Mucosa of gallbladder (tissue), 1 donor: ENCODE data around the gene WBP1L. TPM values are rescaled to one million over a fixed set of nuclear protein-coding genes. Genes with fewer than 3 reads are reported as not detected.

Source experiments
- DNase-seq: peaks from one replicate; pipeline ENCODE4 v3.0.0-alpha.2; 2020; ENCODE audit warnings: low spot score
- total RNA-seq: library from RNA; stranded (reverse); gene quantifications from one replicate; pipeline ENCODE4 v1.2.1, GENCODE V29; 2021
- donor health status: DM: no; HTN: no; CAD: no.

Gene WBP1L
- total RNA-seq, 1 donor from 2014 or later, result 58.1 TPM

DNA sequence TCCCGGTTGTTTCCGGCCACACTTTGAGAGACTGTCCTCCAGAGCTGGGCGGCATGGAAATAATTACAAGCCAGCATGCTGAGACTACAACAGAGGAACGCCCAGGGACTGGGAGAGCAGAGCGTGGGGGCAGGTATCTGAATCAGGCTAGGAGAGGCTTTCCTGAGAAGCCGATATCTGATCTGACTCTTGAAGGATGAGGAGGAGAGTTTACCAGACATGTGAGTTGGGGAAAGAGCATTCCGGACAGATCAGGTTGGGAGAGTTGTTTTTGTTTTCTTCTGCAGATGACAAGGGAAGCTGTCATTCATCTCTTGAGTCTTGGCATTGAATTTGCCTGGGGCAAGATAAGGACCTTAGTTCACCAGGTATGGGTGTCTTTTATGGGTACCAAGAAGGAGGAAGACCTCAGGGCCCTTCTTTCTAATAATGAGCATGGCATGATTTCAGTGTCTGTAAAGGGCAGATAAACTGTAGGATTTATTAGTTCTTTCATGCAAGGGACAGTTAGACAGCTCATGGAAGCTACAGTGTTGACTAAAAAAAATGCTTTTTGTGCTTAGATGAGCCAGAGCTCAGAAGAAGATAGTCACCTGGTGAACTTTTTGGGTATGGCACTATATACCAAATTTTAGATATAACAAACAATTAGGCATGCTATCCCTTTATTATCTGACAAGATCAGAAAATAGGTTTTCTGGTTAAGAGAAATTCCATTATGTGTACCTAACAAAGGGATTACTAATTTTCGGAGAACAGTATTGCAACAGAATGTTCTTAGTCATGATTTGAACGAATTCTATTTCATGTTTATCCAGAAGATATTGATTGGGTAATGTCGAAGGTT lies 36.2 kb downstream of the WBP1L start:
- no peak for DNase-seq

DNA sequence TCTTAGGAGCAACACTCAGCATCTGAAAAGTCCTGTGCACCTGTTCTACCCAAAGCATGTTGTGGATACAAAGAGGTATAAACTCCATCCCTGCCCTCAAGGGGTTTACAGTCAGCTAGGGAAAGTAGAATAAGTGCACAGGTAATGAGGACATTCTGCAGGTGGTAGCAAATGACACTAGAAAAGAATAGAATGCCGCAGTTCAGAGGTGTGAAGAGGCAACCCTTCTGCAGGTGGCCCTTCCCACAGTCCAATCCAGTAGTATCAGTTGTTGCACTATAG lies 36.7 kb downstream of the WBP1L start:
- no peak for DNase-seq

DNA sequence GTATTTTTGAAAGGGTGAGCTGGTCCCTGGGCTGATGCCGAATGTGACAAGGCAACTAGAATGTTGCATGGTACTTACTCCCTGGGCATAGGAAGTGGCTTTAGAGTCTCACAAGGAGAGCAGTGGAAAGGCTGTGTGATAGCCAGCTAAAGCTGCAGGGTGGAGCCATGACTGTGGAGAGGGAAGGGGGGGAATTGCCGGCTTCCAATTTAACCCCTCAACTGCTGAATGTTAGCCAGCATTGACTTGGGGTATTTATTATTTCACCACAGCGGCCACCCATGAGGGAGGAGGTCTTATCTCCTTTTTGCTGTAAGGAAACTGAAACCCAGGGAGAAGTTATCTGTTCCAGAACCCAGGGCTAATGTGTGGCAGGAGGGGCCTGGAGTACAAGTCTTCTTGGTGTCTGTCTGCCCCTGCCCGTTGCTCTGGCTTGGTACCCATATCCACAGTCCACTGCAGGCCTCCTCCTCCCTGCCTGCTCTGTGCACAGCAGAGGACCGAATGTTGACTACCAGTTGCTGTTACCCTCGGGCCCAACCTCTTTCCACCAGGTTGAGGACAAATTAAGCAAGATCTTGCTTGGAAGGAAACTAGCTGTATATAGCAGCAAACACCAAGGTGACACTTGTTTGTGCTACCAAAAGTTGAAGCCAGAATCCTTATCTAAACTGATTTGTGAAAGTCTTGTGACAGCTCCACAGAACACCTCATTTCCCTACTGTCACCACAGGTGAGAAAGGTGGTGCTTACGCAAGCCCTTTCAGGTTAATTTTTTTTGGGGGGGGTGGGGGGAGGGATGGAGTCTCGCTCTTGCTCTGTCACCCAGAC lies 37.6 kb downstream of the WBP1L start:
- no peak for DNase-seq

DNA sequence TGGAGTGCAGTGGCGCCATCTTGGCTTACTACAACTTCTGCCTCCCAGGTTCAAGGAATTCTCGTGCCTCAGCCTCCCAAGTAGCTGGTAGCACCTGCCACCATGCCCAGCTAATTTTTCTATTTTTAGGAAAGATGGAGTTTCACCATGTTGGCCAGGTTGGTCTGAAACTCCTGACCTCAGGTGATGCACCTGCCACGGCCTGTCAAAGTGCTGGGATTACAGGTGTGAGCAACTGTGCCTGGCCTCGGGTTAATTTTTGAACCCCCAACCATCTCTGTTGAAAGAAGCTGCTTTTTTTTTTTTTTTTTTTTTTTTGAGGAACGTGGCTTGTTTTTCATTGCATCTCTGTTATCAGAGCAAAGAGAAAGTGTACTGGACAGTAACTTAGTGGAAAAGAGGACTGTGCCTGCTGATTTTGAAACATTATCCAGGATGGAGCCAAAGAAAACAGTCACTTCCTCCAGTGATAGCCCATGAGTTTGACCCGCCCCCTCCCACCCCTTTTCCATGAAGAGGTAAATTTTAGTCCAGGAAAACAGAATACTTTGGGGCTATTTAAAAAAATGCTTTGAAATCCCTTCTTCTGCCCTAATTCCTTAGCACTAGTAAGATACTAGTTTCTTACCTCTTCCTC lies 38.3 kb downstream of the WBP1L start:
- DNase-seq, result no peak

DNA sequence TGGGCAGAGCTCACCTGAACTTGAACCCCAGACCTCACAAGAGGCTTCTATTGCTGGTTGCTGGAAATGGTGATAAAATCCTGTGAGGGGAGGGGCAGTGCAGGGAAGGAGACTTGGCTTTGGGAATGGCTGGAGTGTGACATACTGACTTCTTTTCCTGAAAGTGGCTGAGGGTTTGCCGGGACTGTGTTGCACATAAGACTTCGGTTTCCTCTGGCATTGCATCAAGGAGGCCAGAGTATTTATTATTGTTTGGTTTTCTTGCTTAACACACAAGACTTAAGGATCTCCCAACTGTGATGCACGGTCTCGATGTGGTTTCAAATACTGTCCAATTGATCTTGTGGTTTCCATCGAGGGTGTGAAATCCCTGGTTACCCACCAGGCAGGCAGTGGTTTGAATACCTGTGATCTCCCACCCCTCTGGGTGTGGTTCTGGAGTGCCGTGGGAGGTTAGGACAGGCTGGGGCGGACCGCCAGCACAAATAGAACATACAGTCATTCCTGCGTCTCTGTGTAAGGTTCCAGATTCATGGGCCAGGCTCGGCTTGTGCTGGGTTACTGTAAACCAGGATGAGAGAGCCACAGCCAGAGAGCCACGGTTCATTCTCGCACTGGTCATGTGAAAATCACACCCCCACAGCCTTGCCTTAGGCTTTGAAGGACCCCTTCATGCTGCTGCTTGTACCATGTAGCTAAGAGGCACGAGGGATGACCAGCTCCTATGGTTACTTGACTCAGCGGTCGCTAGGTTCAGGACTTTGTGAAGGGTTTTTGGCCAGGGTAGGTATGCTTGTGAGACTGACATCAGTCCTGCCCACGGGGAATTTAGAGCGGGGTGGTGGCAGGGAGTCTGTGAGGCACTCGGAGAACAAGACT lies 39.2 kb downstream of the WBP1L start:
- peak; percentile 52 for DNase-seq

DNA sequence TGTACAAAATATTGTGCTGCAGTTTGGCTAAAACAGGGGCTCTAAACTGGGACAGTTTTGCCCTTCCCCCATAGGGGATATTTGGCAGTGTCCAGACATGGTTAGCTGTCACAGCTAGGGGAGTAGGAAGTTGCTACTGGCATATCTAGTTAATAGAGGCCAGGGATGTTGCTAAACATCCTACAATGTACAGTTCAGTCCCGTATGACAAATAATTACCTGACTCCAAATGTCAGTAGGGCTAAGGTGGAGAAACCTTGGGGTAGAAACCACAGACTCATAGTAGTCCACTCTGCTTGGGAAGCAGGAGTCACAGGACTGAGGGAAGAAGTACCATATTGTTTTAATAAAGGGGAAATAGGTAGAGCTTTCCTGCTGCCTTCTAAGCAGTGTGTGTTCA lies 39.8 kb downstream of the WBP1L start:
- DNase-seq, result no peak

DNA sequence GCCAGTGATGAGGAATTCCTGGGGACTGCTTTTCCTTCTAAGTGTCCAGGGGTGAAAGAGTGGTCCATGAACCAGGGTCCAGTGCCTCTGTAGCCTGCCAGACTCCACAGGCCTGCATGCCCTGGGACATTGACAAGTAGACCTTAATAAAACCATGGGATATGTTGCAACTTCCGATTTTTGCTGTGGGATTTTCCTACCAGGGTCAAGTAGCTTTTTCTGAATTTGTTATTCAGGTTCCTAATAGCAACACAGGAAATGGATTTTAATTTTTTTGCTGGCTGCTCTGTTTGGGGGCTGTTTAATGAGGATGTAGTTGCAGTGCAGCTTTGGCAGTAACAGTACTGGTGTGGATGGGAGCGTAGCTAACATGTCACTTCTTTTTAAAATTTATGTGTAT lies 42.1 kb downstream of the WBP1L start:
- peak; percentile 25 for DNase-seq

DNA sequence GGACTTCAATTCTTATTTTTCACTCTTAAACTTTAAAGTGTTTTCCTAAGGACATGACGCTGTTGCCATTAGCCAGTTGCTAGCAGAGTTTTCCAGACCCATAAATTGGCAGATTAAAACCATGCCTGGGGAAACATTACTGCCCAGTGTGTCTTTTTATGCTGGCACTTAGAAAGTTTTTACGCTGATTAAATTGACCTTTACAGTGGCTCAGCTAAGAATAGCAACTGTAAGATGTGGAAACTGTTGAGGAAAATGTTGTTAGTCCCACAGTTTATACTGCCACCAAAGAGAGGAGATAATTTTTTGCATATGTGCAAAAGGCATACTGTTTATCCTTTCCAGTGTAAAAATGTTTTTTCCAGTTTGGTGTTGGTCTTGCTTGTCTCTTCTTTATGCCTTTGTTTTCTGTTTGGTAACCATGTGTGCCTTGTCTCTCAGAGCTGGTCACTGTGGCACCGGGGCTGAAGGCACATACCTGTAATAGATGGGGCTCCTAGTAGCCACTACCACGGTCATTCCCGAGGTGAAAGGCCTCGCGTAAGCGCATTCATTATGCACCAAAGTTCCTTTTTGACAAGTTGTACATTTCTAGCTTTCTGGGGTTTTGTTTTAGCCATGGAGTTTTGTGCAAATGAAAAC lies 48.1 kb downstream of the WBP1L start:
- DNase-seq, result no peak

DNA sequence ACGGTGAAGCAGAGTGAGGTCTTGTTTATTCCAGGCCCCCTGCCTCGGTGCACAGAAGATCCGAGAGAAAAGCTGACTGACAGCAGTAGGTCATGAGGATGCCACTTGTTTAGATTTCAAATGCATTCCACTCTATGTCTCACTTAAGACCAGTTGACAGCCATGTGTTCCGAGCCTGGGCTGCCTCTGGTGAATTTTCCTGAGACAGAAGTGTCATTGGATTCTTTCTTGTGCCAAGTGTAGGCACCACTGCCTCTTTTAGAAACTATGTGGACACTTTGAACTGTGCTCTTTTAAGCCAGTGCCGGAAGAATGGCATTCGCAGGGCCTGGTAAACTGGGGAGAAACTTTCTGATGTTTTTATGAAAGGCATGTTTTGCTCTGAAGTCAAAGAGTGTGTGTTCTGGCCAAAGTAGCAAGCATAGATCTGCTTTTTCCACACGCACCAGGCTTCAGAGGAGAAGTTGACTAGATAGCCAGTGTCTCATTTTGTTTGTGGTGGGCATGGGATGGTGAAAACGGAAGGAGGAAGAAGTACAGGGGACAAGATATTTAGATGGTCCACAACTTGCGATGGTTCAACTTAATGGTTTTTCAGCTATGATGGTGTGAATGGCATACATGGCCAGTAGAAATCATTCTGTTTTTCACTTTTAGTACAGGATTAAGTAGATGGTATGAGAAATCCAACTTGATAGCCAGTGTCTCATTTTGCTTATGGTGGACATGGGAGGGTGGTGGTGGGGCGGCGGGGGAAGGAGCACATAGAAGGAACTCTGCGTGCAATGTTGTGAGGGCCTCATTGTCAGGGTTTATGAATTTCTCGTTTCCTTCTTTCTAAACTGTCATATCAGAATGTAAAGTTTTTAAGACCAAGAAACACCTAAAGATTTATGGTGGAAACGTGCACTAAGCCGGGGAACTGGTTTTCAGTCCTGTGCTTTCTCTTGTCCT lies 52.0 kb downstream of the WBP1L start:
- DNase-seq, result no peak

DNA sequence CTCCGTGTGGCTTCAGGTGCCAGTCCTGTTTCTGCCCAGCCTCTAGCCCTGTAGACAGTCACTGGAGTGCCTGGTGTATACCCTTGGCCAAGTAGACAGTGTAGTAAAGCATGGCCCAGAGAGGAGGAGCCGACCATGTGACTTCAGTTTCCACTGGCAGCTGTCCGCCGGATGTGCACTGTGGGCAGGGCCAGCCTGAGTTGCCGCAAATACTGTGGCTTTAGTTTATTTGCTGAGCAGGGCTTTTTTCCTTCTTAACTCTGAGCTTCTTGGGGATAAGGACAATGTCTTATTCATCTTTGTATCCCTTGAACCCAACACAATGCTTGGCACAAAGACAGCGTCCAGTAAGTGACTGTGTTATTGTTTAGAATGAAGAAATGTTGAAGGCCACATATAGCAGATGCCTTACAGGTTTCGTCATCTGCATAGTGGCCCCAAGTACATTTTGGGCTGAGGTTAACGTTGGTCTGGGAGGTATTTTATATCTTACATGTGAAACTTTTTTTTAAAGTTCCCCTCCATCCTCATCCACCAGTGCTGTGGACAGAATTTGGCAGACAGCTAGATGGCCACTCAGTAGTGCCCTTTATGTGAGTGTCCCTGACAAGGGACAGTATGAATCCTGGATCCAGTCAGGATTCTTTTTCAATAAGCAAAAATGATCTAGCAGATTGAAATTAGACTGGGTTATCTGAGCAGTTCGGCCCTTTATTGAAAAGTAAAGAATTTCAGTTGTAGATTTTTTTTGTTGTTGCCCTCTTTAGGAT lies 52.8 kb downstream of the WBP1L start:
- DNase-seq, result peak; percentile 85

DNA sequence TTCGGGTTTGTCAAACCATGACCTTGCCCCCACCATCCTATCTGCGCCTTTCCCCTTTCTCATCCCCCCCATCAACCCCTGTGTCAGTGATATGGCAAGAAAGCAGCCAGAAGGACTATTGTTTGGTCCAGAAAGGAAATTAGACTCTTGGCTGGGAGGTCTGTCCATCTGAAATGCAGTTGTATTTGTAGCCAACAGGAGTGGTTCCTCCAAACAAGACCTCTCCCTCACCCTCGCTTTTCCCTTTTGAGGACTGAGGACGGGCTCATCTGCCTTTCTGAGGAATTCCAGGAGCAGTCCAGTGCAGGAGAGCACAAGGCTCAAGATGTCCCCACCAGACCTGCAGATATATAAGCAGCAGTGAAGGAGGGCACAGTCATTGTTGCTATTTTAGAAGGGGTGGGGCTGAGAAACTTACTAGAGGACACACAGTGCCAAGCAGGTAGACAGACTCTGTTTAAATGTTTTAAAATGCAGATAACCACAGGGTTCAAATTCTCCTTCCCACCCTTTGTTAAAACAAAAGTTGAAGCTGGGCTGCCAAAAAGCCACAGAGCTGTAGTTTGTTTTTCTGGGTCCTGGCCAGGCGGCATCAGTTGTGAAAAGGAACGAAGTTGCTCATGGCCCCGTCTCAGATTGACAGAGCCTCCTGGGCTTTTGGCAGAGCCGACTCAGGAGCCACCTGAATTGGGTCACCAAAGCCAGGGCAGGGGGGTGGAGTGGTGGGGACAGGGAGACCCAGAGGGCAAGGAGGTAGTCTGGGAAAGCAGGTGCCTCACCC lies 56.1 kb downstream of the WBP1L start:
- DNase-seq, result no peak

DNA sequence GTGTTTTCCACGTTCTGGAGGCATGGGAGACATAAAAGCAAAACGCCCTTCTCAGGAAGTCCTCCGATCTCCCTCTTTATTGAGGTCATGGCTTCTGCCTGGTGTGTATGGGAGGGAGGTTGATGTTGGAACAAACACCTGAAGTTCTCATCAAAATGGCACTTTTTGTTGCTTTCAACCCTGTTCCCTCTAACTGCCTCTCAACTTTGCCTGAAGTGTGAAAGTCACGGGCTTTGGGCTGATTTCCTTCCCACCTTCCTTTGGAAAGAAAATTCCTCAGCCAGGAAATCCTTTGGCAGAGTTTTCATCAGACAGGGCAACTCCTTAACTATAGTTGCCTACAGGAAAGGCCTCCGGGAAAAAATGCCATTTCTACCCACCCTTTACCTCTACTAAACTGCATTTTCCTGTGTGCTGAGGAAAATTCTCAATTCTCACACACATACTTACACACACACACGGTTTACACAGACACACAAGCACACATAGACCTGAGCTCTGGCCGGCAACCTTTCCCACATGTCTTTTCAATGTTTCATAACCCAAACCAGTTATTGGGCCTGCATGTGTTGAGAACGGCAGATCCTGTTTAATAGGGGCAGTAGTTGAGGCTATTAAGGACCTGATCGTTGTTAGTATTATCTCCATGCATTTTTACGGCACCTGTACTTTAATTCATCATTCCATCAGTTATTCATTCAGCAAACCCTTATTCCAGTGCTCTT lies 57.0 kb downstream of the WBP1L start:
- DNase-seq, result no peak

DNA sequence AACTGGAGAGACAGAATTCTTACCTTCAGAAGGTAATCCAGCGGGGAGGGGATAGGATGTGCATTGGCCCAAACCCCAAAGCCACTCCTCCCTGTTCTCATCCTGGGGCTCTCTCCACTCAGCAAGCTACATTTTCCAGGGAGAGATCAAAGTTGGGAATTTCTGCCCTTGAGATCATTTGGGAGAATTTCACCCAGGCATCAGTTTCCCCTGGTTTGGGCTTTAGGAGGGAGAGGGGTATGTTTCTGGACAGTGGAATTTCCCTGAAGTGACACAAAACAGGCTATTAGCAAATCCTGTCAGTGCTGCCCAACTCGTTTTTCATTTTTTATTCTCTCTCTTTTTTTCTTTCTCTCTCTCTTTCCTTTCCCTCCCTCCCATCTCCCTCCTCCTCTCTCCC lies 57.7 kb downstream of the WBP1L start:
- no peak for DNase-seq

DNA sequence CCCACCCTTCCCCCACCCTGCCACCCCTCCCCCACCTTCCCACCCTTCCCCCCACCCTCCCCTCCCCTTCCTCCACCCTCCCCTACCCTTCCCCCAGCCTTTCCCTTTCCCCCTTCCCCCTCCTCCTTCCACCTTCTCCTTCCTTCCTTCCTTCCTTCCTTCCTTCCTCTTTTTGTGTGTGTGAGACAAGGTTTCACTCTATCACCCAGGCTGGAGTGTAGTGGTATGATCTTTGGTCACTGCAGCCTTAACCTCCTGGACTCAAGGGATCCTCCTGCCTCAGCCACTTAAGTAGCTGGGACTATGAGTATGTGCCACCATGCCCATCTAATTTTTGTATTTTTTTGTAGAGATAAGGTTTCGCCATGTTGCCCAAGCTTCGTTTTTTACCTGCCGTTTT lies 58.2 kb downstream of the WBP1L start:
- DNase-seq, result no peak

DNA sequence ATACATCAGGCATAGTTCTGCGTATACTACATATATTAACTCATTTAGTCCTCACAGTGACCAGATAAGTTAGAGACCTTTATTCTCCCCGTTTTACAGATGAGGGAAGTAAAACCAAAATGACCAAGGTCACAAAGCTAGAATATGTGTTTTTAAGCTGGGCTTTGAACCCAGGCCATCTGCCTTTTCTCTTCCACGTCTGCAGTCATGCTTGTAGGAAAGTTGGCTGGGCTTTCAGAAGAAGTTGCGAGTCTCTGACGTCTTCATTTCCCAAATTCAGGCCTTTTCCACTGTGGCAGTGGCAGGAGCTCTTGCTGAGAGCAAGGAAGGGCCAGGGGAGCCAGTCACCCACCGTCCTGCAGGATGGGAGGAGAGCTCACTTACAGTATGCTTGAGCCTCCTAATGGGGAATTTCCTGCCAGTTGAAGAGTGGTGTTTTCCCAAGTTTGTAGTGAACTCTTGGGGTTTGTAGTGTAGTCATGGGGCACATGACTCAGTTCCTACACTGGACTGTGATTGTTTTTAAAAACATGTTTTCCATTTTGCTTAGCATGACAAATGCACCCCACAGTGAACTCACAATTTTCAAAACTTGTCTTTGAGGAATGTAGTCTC lies 59.3 kb downstream of the WBP1L start:
- peak; percentile 65 for DNase-seq

DNA sequence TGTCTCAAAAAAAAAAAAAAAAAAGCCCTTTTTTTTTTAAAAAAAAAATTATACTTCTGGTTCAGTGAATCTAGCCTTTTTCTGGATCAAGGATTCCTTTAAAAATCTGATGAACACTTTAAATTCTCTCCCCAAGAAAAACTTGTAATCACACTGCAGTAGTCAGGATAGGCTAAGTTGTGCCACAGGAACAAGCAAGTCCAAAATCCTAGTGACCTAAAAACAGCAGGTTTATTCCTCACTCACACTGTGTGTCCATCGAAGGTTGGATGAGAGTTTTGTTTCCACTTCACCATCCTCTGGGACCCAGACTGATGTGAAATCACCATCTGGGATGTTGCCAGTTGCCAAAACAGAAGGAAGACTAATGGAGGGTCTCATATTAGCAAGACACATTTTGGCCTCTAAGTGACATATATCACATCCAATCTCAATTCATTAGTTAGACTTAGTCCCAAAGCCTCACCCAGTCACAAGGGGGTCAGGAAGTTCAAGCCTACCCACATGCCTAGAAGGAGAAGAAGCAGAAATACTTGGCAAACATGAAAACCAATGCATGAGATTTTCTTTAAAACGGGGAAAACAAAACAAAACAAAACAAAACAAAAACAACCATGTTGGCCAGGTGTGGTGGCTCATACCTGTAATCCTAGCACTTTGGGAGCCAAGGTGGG lies 60.8 kb downstream of the WBP1L start:
- DNase-seq, result no peak

DNA sequence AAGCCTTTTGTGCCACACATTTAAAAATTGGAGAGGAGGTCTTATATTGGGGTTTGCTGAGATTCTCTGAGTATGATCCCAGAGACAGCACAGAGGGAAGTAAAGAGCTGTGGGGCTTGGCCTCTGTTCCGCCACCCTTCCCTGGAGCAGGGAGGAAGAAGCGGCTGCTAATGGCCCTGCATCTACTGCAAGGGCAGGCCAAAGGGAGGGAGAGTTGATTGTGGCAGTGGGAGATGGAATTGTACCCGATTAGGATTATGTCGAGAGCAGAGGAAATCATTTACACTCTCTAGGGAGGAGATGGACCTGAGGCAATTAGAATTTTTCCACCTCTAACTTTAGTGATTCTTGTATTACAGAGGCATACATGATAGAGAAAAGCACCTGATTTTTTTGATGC lies 64.6 kb downstream of the WBP1L start:
- no peak for DNase-seq
